ENCODE measurements around the gene CCBE1.
"Not testable (repeated sequence)": the region's sequence is repeated elsewhere in the genome, so short reads cannot be mapped to it uniquely, and the experiment has no call there.

The CCBE1 gene

GRCh38 chr18:59518705-59519104 is 178.5 kb downstream of the CCBE1 start:
- no peak for DNase-seq

DNA sequence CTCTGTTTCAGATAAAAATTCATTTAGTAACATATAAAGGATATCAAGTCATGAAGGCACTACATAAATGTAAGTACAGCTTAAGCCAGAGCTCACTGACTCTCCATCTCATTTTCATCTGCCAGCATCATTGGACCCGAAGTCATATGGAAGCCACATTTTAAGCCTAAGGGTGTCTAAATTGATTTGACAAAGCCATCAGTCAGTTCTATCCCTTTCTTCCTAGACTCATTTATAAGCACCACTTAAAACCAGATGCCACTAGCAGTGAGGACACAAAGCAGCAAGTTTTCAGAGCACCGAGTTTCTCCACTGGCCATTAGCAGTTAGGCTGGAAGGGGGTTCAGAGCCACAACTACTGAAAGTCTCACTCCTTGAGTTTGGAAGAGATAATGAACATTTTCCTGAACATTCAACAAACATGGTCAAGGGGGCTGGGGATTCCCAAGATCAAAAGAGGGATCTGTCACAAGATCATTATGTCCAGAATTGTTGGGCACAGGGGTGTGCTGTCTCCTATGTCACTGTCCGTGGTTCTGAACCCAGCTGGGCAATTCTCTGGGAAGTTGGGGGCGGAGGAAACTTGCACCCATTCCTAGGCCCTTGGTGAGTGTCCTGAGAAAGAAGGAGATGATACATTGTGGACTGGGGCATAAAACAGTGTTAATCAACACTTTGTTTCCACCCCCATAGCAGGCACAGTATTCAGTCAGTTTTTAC is 179.6 kb downstream of the CCBE1 start:
- DNase-seq, result no peak

DNA sequence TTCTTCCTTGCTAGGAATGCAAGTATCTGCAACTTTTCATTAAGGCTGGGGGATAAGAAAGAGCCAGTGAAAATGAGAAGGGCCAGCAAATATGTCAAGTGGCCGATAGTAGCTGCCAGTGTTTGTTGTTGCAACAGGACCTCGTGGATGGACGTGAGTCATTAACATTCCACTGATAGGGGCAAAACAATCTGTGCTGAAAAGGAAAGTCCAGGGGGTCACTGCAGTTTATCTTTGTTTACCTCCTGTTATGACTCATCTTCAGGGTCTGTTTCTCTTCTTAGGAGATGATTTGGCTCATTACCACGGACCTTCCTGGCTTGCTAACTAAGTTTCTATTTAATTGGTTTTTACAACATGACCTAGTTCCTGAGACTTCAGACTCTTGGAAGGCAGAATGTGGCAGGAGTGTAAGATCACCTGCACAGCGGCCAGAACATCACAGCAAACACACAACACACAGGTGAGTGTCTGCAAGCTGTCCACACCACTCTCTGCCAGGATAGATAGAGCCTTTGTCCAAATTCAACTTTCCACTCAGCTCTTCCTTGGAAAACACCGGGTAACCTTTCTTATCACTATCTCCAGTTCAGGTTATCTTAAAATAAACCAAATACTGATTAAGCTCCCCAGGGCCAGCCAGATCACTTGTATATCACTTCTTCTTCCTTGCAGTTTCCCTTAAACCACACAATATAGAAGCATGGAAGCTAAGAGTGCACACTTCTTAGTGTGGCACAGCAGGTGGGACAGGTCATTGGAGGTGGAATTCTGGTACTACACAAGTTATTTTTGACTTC is 180.7 kb downstream of the CCBE1 start:
- DNase-seq, result peak; percentile 63

- not testable (repeated sequence) for DNase-seq
Measured at GRCh38 chr18:59515956-59516355, 181.3 kb downstream of the CCBE1 start.

- no peak for DNase-seq
Measured at GRCh38 chr18:59515147-59515546, 182.1 kb downstream of the CCBE1 start.

- DNase-seq, result no peak
Measured at GRCh38 chr18:59514203-59514602, 183.0 kb downstream of the CCBE1 start.

GRCh38 chr18:59512025-59512755 is 185.0 kb downstream of the CCBE1 start:
- no peak for DNase-seq

DNA sequence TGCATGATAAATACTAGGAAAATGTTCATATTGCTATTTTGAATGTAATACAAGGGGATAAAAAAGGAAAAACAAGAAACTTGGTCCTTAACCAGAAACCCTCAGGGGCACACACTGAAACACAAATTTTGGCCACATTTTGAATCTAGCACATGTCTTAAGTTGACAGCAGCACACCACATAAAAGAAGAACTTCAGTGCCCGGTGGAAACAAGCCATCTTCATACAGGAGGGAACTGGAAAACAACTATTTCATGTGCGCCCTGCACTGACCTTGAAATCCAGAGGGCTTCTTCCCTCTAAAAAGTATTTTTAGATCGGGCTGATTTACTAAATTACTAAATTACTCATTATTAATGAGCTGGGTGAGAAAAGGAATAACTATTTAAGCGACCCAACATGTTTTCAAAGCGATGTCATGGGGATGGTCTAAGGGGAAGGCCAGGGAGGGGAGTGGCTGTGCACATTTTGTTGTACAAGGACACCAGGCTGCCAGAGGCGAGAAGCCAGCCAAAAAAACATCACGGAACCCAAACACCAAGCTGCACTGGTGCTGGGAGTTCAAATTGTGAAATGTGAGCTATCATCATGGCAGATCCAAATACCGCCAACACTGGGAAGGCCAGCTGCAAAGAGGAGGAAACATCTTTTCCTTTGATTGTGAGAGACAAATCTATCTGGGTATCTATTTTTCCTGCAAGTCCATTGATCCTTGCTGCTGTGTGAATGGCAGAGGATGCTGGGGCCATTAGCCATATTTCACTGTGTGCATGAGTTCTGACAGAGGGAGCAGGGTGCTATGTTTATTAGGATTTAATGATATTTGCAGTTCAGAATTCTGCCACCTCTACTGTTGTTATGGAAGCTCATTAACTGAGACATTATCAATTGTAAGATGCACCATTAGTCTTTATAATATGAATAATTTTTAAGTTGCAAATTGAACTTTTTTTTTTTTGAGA is 187.5 kb downstream of the CCBE1 start:
- no peak for DNase-seq

DNA sequence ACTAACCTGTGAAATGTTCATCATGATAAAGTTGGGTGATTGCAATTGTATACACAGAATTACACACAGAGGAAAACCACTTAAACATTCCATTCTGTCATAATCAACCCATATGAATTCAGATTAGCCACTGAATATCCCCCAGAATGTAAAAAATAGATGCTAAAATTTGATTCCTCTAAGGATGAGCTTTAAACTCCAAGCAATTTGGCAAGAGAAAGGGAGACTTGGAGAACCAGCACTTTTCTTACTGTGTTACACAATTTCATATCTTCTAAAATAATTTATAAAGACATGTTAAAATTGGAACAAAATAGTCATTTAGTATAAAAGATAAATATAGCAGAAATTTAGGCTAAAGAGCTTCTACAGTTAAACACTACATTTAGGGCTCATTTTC is 191.9 kb downstream of the CCBE1 start:
- DNase-seq, result no peak

- DNase-seq, result no peak
Measured at GRCh38 chr18:59502274-59503175, 194.7 kb downstream of the CCBE1 start.

- no peak for DNase-seq
Measured at GRCh38 chr18:59501920-59502273, 195.3 kb downstream of the CCBE1 start.

DNA sequence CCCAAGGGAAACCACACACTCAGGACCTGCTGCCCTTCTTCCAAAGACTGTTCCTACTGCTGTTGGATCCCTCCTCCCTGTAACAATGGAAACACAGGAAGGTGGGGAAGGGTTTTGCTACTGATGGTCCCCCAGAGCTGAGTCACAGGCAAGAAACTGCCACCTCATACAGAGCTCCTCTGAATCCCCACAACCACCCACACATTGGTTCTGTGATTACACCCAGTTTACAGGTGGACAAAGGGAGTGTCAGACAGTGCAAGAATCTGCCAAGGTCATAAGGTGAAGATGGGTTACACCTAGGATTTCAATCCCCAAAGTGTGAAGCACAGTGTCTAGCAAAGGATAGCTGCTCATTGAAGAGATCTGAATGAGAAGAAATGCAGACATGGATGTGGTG is 196.5 kb downstream of the CCBE1 start:
- DNase-seq, result no peak

DNA sequence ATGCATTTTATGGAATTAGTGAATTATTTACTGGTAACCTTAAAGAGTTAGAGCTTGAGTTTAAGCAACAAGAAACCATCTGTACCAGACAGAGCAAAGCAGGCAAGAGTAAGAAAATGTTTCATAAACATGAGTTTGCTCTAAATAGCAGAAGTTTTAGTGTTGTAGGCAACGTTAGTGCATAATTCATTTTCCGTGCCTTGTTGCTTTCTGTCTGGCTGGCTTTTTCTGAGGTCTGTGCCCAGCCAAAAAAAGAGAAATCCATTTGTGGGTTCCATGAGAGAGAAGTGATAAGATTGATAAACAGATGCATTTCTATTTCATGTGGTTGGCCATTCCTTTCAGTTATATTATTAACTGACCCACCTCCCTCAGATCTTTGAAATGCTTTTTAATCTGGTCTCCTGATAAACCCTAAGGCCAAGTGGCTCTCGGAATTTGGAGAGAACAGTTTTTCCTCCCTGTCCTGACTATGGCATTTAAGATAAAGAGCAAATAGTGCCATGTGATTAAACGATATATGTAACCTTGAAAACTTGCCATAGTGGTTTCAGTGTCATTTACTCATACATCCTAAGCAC is 198.6 kb downstream of the CCBE1 start:
- DNase-seq, result peak; percentile 25

GRCh38 chr18:59492756-59493421 is 204.3 kb downstream of the CCBE1 start:
- peak; percentile 4 for DNase-seq

DNA sequence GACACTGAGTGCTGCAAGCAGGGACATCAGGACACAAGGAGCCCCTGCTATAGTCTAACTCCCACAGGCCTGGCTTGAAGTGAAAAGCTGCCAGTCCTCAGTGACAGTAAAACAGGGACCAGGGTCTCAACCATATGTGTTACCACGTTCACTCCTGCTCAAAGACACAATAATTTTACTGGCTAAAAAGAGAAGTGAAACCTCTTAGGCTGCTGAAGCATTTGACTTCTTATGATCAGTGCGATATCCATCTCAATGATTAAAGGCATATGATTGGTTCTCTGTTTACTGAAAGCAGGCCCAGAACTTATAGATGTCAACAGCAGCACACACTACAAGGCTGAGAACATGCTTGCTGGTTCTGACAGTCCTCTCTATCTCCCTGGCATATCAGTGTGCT is 208.3 kb downstream of the CCBE1 start:
- no peak for DNase-seq

- DNase-seq, result no peak
Measured at GRCh38 chr18:59485382-59485781, 211.8 kb downstream of the CCBE1 start.

GRCh38 chr18:59484561-59485328 is 212.5 kb downstream of the CCBE1 start:
- no peak for DNase-seq

DNA sequence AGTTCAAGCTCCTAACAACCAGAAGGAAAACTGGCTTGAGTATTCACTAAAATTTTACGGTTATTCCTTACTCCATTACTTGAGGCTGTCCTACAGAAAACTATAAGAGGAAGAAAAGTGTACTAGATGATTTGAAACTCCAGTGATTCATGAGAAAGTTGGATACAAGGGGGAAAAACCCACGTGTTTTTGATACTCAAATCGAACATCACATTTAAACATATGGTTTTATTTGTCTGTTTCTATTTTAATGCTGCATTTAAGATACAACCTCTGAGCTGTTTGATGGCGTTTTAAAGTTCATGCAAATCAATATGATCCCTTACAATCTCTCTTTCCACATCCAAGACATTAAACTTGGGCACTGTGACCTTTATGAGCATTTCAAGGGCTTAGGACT is 213.1 kb downstream of the CCBE1 start:
- no peak for DNase-seq

DNA sequence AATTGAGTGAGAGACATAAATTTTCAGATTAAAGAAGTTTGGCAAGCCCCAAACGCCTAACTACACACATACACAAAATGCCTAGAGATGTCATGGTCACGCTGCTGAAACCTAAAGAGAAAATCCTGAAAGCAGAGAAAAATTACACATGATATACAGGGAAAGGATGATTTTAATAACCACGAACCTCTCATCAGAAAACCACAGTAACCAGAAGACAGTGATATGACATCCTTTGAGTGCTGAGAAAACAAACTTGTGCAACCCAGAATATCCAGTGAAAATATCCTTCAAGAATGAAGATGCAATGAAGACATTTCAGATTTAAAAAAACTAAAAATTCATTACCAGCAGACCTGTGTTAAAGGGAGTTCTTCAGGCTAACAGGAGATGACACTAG is 215.8 kb downstream of the CCBE1 start:
- no peak for DNase-seq

GRCh38 chr18:59479776-59480175 is 217.4 kb downstream of the CCBE1 start:
- DNase-seq, result no peak
